CD14-positive monocyte (primary cell): ENCODE results near the gene PPP1R13B. TPM values are rescaled to one million over a fixed set of nuclear protein-coding genes. Genes with fewer than 3 reads are reported as not detected.
A peak's percentile ranks its signal among the peaks of the same experiment; 100 is the strongest.

Experiments used
- DNase-seq, 3 donors: peaks; one replicate each; pipeline ENCODE4 v3.0.0-alpha.2; 2011 to 2022
- H2AFZ ChIP-seq: 2 replicates; pipeline ENCODE4 v1.6.0; 2012; ENCODE audit warnings: mild to moderate bottlenecking, low read depth, low read length, inconsistent platforms; ENCODE audit not compliant: insufficient read depth, poor library complexity, severe bottlenecking
- H3K27ac ChIP-seq, 2 donors: 1 replicate in 1 of 2; 2 replicates in 1 of 2; pipeline ENCODE4 v1.5.1; 2012 to 2013; ENCODE audit warnings: low read length in 2 of 2, control low read depth in 1 of 2, inconsistent platforms in 1 of 2, low read depth in 1 of 2, mild to moderate bottlenecking in 1 of 2
- H3K27me3 ChIP-seq, 2 donors: one replicate each; pipeline versions ENCODE4 v1.6.0 to v1.6.1; 2011 to 2013; ENCODE audit warnings: low read length in 2 of 2; ENCODE audit not compliant: control insufficient read depth in 2 of 2, insufficient read depth in 2 of 2
- H3K36me3 ChIP-seq, 2 donors: replicated peaks in 1 of 2; 1 replicate in 1 of 2; 2 replicates in 1 of 2; pipeline versions ENCODE4 v1.5.1 to v1.6.1; 2012 to 2013; ENCODE audit warnings: low read length in 2 of 2, control low read depth in 1 of 2, inconsistent platforms in 1 of 2, mild to moderate bottlenecking in 1 of 2; ENCODE audit not compliant: insufficient read depth in 2 of 2, control insufficient read depth in 1 of 2
- H3K4me1 ChIP-seq, 2 donors: 1 replicate in 1 of 2; 2 replicates in 1 of 2; pipeline versions ENCODE4 v1.5.1 to v1.6.1; 2012 to 2013; ENCODE audit warnings: low read length in 2 of 2, control low read depth in 1 of 2, inconsistent platforms in 1 of 2, mild to moderate bottlenecking in 1 of 2, moderate library complexity in 1 of 2; ENCODE audit not compliant: insufficient read depth in 2 of 2, control insufficient read depth in 1 of 2
- H3K4me2 ChIP-seq: replicated peaks from 2 replicates; pipeline ENCODE3; 2012; ENCODE audit warnings: low read length, moderate library complexity, mild to moderate bottlenecking; ENCODE audit not compliant: poor library complexity, severe bottlenecking; ENCODE audit errors: extremely low read depth
- H3K4me3 ChIP-seq, 3 experiments: fragments of 200-600 bp in 1 of 3; sonication (generic) in 1 of 3; replicated peaks in 1 of 3; 1 replicate in 2 of 3; 2 replicates in 1 of 3; pipeline ENCODE4 v1.5.1; 2011 to 2013; ENCODE audit warnings: low read length in 3 of 3, mild to moderate bottlenecking in 3 of 3, control low read depth in 2 of 3, low read depth in 2 of 3, inconsistent platforms in 1 of 3, moderate library complexity in 1 of 3
- H3K79me2 ChIP-seq: 2 replicates; pipeline ENCODE4 v1.6.0; 2012; ENCODE audit warnings: mild to moderate bottlenecking, control low read depth, inconsistent platforms, low read length, moderate library complexity; ENCODE audit not compliant: insufficient read depth
- H3K9ac ChIP-seq: 2 replicates; pipeline ENCODE4 v1.6.0; 2017; ENCODE audit warnings: low read length, mild to moderate bottlenecking; ENCODE audit not compliant: insufficient read depth, poor library complexity, severe bottlenecking
- H3K9me3 ChIP-seq, 2 donors: replicated peaks in 1 of 2; 1 replicate in 1 of 2; 2 replicates in 1 of 2; pipeline versions ENCODE4 v1.5.1 to v1.6.1; 2012 to 2013; ENCODE audit warnings: low read length in 2 of 2, control low read depth in 1 of 2; ENCODE audit not compliant: control insufficient read depth in 1 of 2, insufficient read depth in 1 of 2
- H4K20me1 ChIP-seq: 2 replicates; pipeline ENCODE4 v1.6.0; 2012; ENCODE audit warnings: mild to moderate bottlenecking, low read length, control low read depth, moderate library complexity; ENCODE audit not compliant: insufficient read depth
- H3K27ac Mint-ChIP-seq, 7 donors: one replicate each; pipeline ENCODE4 v1.8.0; 2020; ENCODE audit warnings: mild to moderate bottlenecking in 7 of 7, mixed read lengths in 7 of 7, moderate library complexity in 6 of 7, inconsistent platforms in 2 of 7
- H3K27me3 Mint-ChIP-seq, 3 donors: one replicate each; pipeline ENCODE4 v1.8.0; 2021 to 2022; ENCODE audit warnings: low read depth in 3 of 3, mild to moderate bottlenecking in 3 of 3, mixed read lengths in 3 of 3, moderate library complexity in 3 of 3, inconsistent platforms in 1 of 3
- H3K36me3 Mint-ChIP-seq, 2 donors: one replicate each; pipeline ENCODE4 v1.8.0; 2020; ENCODE audit warnings: mixed read lengths in 2 of 2, inconsistent platforms in 1 of 2, mild to moderate bottlenecking in 1 of 2
- H3K4me1 Mint-ChIP-seq: one replicate; pipeline ENCODE4 v1.8.0; 2020; ENCODE audit warnings: mild to moderate bottlenecking, mixed read lengths
- H3K4me3 Mint-ChIP-seq, 2 donors: one replicate each; pipeline ENCODE4 v1.8.0; 2020; ENCODE audit warnings: mild to moderate bottlenecking in 2 of 2, mixed read lengths in 2 of 2, moderate library complexity in 1 of 2
- H3K9me3 Mint-ChIP-seq, 7 donors: one replicate each; pipeline ENCODE4 v1.8.0; 2020 to 2022; ENCODE audit warnings: mixed read lengths in 7 of 7, mild to moderate bottlenecking in 6 of 7, moderate library complexity in 6 of 7, inconsistent platforms in 2 of 7
- WGBS: methylation state at CpG from one replicate; pipeline ENCODE4 v1.1.5; 2013; ENCODE audit warnings: missing lambda C conversion rate; ENCODE audit not compliant: insufficient coverage; 5-methylcytosine and 5-hydroxymethylcytosine counted together
- intact Hi-C, 2 donors: fragments of 100-400 bp; cut with micrococcal nuclease; formaldehyde crosslinking; loops; one replicate each; pipeline versions ENCODE4 v1.15.0 to v1.15.1; 2023
- polyA plus RNA-seq, 3 donors: library from polyadenylated mRNA; depleted of rRNA in 1 of 3; unstranded in 2 of 3; stranded (reverse) in 1 of 3; fragments of 300-500 nt in 2 of 3; fragments of >200 nt in 1 of 3; fragmentation: Illumina TruSeq in 2 of 3; gene quantifications; 1 replicate in 2 of 3; 2 replicates in 1 of 3; pipeline ENCODE4 v1.2.3, GENCODE V29; 2012 to 2021
- TF ChIP-seq, protein P1 (sequence below): fragments of 200-600 bp; IDR thresholded peaks from one replicate; pipeline ENCODE4 v1.8.0; 2022; ENCODE audit warnings: antibody characterized with exemption, mild to moderate bottlenecking

PPP1R13B gene
- polyA plus RNA-seq, 3 donors = 0.48 to 1.1 (median 0.99) TPM

DNA sequence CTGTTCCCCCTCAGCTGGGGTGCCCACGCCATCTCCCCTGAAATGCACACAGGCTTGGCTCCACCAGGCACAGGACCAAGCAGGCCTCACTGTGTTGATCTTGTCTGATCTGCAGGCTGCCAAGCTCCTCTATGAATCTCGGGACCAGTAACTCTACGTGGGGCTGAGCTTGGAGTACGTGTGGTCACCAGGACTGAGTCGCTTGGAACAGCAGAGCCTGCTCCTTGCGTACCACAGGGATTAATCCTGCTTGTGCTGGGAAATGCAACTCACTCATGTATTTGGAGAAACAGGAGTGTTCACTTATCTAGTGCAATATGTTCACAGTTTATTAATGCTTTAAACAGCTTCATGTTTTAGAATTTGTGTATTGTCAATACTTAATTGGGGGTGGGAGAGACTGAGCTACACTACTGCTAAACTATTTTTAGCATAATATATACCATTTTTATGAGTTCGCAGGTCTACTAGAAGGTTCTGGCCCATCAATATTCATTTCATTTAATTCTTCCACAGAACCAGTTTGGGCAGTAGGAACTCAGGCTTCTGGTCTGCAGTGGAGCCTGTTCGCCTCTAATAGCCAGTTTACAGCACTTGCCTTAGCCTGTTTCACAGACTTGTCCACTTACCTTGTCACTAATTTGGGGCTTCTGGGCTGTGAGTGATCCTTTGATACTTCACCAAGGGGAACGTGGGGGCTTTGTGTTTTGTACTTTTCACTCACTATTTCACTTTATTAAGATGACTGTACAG, 114.3 kb downstream of the PPP1R13B start:
- H3K36me3 ChIP-seq = peaks cover 43 to 50% of the 10 kb centered on the region in 2 donors

DNA sequence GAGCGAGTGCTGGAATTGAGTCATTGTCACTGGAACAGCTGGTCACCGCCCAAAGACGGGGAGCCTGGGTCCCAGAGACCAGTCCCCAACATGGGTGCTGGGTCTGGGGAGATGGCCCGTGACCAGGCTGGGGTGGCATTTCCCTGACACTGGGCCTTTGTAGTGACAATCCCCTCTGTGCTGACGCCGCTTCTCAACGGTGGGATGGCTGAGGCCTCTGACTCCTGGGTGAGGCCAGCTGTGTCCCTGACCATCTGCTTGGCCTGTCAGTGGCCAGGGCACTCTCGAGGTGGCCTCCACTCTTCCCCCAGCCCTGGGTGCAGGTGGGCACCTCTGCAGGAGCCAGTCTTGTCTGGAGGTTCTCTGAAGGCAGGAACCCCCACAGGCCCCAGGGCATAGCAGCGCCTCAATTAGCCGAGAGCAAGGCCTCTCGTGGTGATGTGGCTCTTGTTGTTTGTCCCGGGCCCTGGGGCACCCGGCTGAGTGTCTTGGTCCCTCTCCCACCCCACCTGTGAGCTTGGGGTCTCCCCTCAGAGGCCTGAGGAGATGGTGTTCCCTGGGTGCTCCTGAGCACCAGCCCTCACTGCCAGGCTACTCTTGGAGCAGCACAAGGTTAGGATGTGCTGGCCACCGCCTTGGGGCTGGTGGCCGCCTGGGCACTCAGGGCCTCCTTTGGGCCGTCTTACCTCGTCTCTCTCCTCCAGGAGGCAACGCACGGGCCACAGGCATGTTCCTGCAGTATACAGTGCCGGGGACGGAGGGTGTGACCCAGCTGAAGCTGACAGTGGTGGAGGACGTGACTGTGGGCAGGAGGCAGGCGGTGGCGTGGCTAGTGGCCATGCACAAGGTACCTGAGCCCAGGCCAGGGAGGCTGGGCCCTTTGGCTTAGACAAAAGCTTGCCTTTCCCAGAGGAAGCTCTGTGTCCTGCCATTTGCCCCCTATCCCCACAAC, 115.2 kb downstream of the PPP1R13B start:
- Histone ChIP-seq H3K27ac (no peak overlapping the region), H3K9ac (no peak overlapping the region), H3K79me2 (no peaks in the 10 kb centered on the region), H3K27me3 (no peaks in the 10 kb centered on the region), H3K4me3 (no peak overlapping the region), H3K4me1 (no peaks in the 10 kb centered on the region), H3K36me3 (peaks cover 47 to 54% of the 10 kb centered on the region in 2 donors), H2AFZ (no peak overlapping the region), H3K9me3 (no peaks in the 10 kb centered on the region), H3K4me2 (no peak overlapping the region), H4K20me1 (no peaks in the 10 kb centered on the region)
- Mint-ChIP-seq H3K27ac (peak overlapping the region in 2 of 7 donors; percentile 38 to 79), H3K27me3 (peaks cover 0 to 2% (median 2%) of the 10 kb centered on the region in 3 donors), H3K36me3 (peaks cover 35 to 60% of the 10 kb centered on the region in 2 donors), H3K9me3 (no peaks in the 10 kb centered on the region), H3K4me1 (no peaks in the 10 kb centered on the region), H3K4me3 (no peak overlapping the region)
- intact Hi-C loops = no loop called here
- 98% methylated on average over 21 of the region's 24 CpGs for WGBS
- no peak for DNase-seq
- TF ChIP-seq, protein P1, sequence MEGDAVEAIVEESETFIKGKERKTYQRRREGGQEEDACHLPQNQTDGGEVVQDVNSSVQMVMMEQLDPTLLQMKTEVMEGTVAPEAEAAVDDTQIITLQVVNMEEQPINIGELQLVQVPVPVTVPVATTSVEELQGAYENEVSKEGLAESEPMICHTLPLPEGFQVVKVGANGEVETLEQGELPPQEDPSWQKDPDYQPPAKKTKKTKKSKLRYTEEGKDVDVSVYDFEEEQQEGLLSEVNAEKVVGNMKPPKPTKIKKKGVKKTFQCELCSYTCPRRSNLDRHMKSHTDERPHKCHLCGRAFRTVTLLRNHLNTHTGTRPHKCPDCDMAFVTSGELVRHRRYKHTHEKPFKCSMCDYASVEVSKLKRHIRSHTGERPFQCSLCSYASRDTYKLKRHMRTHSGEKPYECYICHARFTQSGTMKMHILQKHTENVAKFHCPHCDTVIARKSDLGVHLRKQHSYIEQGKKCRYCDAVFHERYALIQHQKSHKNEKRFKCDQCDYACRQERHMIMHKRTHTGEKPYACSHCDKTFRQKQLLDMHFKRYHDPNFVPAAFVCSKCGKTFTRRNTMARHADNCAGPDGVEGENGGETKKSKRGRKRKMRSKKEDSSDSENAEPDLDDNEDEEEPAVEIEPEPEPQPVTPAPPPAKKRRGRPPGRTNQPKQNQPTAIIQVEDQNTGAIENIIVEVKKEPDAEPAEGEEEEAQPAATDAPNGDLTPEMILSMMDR = no peak

More for the DNA sequence above, 114.3 kb downstream of the PPP1R13B start:
- no peaks in the 10 kb centered on the region for H3K79me2 ChIP-seq
- no peak overlapping the region for H2AFZ ChIP-seq
- WGBS = 95% methylated on average over 7 of the region's 9 CpGs
- Mint-ChIP-seq H3K4me1 (no peaks in the 10 kb centered on the region), H3K36me3 (peaks cover 35 to 60% of the 10 kb centered on the region in 2 donors), H3K4me3 (no peak overlapping the region), H3K27me3 (peaks cover 0 to 2% (median 2%) of the 10 kb centered on the region in 3 donors), H3K9me3 (no peaks in the 10 kb centered on the region), H3K27ac (peak overlapping the region in 1 of 7 donors; percentile 79)
- H3K9me3 ChIP-seq = no peaks in the 10 kb centered on the region
- no peak overlapping the region for H3K27ac ChIP-seq
- no peak overlapping the region for H3K4me3 ChIP-seq
- no peaks in the 10 kb centered on the region for H3K27me3 ChIP-seq
- no peak overlapping the region for H3K9ac ChIP-seq
- DNase-seq = no peak
- H3K4me1 ChIP-seq = no peaks in the 10 kb centered on the region
- intact Hi-C loops = no loop called here
- no peaks in the 10 kb centered on the region for H4K20me1 ChIP-seq
- TF ChIP-seq, protein P1 = no peak
- no peak overlapping the region for H3K4me2 ChIP-seq
